Caco-2 (cell line): ENCODE results near the gene PRR36. TPM values are rescaled to one million over a fixed set of nuclear protein-coding genes. Genes with fewer than 3 reads are reported as not detected.

Experiments used
- BruUV-seq: library from RNA; stranded (reverse); fragments of 400-500 nt; replicated peaks from 2 replicates; lab custom pipeline; 2021; lab: Mats Ljungman, UMichigan
- CTCF ChIA-PET: fragments of 300-600 bp; sonication (Branson Sonifier 250); formaldehyde crosslinking; loops from one replicate; lab custom pipeline; 2022; ENCODE audit warnings: antibody characterized with exemption; lab: Charles Lee
- POLR2A ChIA-PET: fragments of 300-600 bp; sonication (Branson Sonifier 250); formaldehyde crosslinking; loops from one replicate; lab custom pipeline; 2022; ENCODE audit warnings: antibody characterized with exemption; lab: Charles Lee
- DNase-seq, 2 experiments: peaks; one replicate each; pipeline versions ENCODE4 v3.0.0 to v3.0.0-alpha.2; 2020 to 2022
- H3K27me3 ChIP-seq: replicated peaks from 2 replicates; pipeline ENCODE4 v1.6.0; 2011; ENCODE audit warnings: low read length; ENCODE audit not compliant: control insufficient read depth, insufficient read depth
- H3K36me3 ChIP-seq: 2 replicates; pipeline ENCODE4 v1.5.1; 2011; ENCODE audit warnings: low read length; ENCODE audit not compliant: control insufficient read depth, insufficient read depth
- H3K4me1 ChIP-seq: fragments of 250-450 bp; sonication (Bioruptor Pico); 2 replicates; pipeline ENCODE4 v1.5.1; 2020; ENCODE audit warnings: mild to moderate bottlenecking
- H3K4me3 ChIP-seq: 2 replicates; pipeline ENCODE4 v1.5.1; 2011; ENCODE audit warnings: low read depth, mild to moderate bottlenecking, control low read depth, low read length
- H3K9me3 ChIP-seq: fragments of 250-450 bp; sonication (Bioruptor Pico); 2 replicates; pipeline ENCODE4 v1.5.1; 2020; ENCODE audit warnings: mild to moderate bottlenecking, moderate library complexity
- H3K27ac Mint-ChIP-seq: one replicate; pipeline ENCODE4 v1.8.0; 2022; ENCODE audit warnings: mixed read lengths; ENCODE audit not compliant: unreplicated experiment
- H3K27me3 Mint-ChIP-seq: one replicate; pipeline ENCODE4 v1.8.0; 2022; ENCODE audit warnings: mixed read lengths; ENCODE audit not compliant: insufficient read depth, unreplicated experiment
- H3K36me3 Mint-ChIP-seq: one replicate; pipeline ENCODE4 v1.8.0; 2022; ENCODE audit warnings: mild to moderate bottlenecking, mixed read lengths; ENCODE audit not compliant: insufficient read depth, unreplicated experiment
- H3K4me1 Mint-ChIP-seq: one replicate; pipeline ENCODE4 v1.8.0; 2022; ENCODE audit warnings: low read depth, mixed read lengths; ENCODE audit not compliant: unreplicated experiment
- H3K4me3 Mint-ChIP-seq: one replicate; pipeline ENCODE4 v1.8.0; 2022; ENCODE audit warnings: mild to moderate bottlenecking, moderate library complexity, mixed read lengths; ENCODE audit not compliant: unreplicated experiment
- H3K9me3 Mint-ChIP-seq: one replicate; pipeline ENCODE4 v1.8.0; 2022; ENCODE audit warnings: mixed read lengths; ENCODE audit not compliant: unreplicated experiment
- intact Hi-C: fragments of 100-400 bp; cut with micrococcal nuclease; formaldehyde crosslinking; loops from one replicate; pipeline ENCODE4 v1.10.0; 2022; ENCODE audit not compliant: unreplicated experiment
- total RNA-seq: library from RNA; stranded (reverse); gene quantifications from 2 replicates; pipeline ENCODE4 v1.2.3, GENCODE V29; 2022
- TF ChIP-seq, protein P1 (sequence below), 2 experiments: fragments of 200-600 bp in 1 of 2; IDR thresholded peaks; 1 replicate in 1 of 2; 2 replicates in 1 of 2; pipeline versions ENCODE4 v1.5.1 to v1.8.0; 2011 to 2022; ENCODE audit warnings: antibody characterized with exemption in 1 of 2, control low read depth in 1 of 2, inconsistent platforms in 1 of 2, low read depth in 1 of 2, low read length in 1 of 2, mild to moderate bottlenecking in 1 of 2, moderate library complexity in 1 of 2; ENCODE audit not compliant: insufficient read depth in 1 of 2, severe bottlenecking in 1 of 2, unreplicated experiment in 1 of 2

Gene PRR36
- total RNA-seq, 1 experiment from 2014 or later, result 3.7 TPM

DNA sequence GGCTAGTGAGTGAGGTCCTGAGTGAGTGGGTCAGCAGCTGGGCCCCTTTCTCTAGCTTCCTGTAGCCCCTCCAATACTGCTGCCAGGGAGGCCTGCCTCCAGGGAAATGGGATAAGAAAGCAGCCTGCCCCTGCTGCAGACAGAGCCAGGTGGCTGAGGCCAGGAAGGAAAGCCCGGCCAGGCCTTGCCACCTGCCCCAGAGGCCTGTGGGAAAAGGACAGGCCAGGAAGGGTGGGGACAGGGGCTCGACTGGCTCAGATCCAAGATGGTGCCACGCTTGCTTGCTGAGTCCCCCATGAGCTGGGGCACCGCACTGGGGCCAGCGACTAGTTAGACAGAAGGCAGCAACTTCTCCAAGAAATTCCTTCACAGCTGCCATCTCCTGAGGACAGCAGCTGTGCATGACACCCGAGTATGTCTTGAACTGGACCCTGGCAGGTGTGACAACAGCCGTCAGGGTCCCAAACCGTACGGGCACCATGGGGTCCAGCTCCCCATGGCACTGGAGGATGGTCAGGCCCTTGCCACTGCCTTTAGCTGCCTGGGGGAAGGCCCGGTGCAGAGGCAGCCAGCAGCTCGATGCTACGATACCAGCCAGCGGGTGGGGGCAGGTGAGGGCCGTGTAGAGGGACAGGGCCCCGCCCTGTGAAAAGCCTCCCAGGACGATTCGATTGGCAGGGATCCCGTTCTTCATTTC lies 5.1 kb upstream of the PRR36 start:
- Mint-ChIP-seq H3K27me3 (no peaks in the 10 kb centered on the region), H3K27ac (peak overlapping the region; percentile 64), H3K4me1 (no peaks in the 10 kb centered on the region), H3K4me3 (no peak overlapping the region), H3K36me3 (no peaks in the 10 kb centered on the region), H3K9me3 (no peaks in the 10 kb centered on the region)
- DNase-seq, result no peak
- ChIA-PET POLR2A (interaction anchor here (0.5 kb wide), 1 partner anchor 183 kb away, joined by 3 read pairs; no protein-coding TSS in a partner anchor), CTCF (interaction anchor here (1.2 kb wide), 1 partner anchor 10 kb away, joined by 5 read pairs; no protein-coding TSS in a partner anchor)
- no peaks in the 10 kb centered on the region for H3K36me3 ChIP-seq
- H3K4me1 ChIP-seq, result peaks cover 4% of the 10 kb centered on the region; the same call in 1 of the 2 replicates
- TF ChIP-seq, protein P1, sequence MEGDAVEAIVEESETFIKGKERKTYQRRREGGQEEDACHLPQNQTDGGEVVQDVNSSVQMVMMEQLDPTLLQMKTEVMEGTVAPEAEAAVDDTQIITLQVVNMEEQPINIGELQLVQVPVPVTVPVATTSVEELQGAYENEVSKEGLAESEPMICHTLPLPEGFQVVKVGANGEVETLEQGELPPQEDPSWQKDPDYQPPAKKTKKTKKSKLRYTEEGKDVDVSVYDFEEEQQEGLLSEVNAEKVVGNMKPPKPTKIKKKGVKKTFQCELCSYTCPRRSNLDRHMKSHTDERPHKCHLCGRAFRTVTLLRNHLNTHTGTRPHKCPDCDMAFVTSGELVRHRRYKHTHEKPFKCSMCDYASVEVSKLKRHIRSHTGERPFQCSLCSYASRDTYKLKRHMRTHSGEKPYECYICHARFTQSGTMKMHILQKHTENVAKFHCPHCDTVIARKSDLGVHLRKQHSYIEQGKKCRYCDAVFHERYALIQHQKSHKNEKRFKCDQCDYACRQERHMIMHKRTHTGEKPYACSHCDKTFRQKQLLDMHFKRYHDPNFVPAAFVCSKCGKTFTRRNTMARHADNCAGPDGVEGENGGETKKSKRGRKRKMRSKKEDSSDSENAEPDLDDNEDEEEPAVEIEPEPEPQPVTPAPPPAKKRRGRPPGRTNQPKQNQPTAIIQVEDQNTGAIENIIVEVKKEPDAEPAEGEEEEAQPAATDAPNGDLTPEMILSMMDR (IDR thresholded peaks at IDR 0.05; ENCODE audit: insufficient read depth in 1 of 2, low read depth in 1 of 2, low read length in 1 of 2, severe bottlenecking in 1 of 2, unreplicated experiment in 1 of 2), result no peak
- no peak overlapping the region for H3K4me3 ChIP-seq
- no peaks in the 10 kb centered on the region for H3K9me3 ChIP-seq
- no TSS peak for BruUV-seq
- H3K27me3 ChIP-seq, result no peaks in the 10 kb centered on the region
- intact Hi-C loops, result no loop called here

DNA sequence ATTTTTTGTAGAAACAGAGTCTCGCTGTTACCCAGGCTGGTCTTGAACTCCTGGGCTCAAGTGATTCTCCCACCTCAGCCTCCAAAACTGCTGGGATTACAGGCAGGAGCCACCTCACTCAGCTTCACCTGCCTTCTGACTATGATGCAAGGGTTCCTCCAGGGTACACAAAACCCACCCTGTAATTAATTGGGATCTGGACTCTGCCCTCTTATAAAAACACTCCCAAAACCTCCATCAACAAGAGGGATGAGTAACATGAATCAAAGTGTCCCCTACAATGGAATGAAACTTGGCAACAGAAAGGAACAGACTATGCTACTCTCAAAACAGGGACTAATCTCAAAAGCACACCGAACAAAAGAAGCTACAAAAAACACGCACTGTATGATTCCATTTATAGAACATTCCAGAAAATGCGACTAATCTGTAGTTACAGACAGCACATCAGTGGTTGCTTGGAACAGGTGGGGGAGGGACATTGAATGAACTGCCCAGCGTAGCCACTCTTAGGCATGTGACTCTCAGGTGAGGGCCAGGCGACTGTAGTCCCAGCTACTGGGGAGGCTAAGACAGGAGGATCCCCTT lies 3.2 kb upstream of the PRR36 start:
- Mint-ChIP-seq H3K4me1 (no peaks in the 10 kb centered on the region), H3K27ac (no peak overlapping the region), H3K9me3 (no peaks in the 10 kb centered on the region), H3K27me3 (no peaks in the 10 kb centered on the region), H3K36me3 (peaks cover under 1% of the 10 kb centered on the region), H3K4me3 (no peak overlapping the region)
- intact Hi-C loops, result no loop called here
- Histone ChIP-seq H3K36me3 (no peaks in the 10 kb centered on the region), H3K27me3 (no peaks in the 10 kb centered on the region), H3K9me3 (no peaks in the 10 kb centered on the region), H3K4me3 (no peak overlapping the region), H3K4me1 (peaks cover 4% of the 10 kb centered on the region; the same call in 1 of the 2 replicates)
- DNase-seq, result no peak
- TF ChIP-seq, protein P1 (IDR thresholded peaks at IDR 0.05; ENCODE audit: insufficient read depth in 1 of 2, low read depth in 1 of 2, low read length in 1 of 2, severe bottlenecking in 1 of 2, unreplicated experiment in 1 of 2), result no peak
- CTCF ChIA-PET, result no interaction called here
- POLR2A ChIA-PET, result no interaction called here
- no TSS peak for BruUV-seq

DNA sequence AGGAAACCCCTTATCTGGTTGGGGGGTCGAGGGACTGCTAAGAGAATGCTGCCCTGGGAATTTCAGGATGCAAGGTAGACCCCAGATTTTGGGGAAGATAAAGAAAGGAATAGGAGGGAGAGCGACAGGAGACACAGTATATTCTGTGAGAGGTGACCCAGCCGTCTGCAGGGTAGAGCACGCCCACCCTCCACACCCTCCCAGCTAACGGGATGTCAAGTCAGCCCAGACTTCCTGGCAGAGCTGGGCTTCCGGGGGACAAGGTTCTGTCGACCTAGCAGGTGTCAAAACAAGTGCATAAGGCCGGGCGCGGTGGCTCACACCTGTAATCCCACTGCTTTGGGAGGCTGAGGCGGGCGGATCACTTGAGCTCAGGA lies 695 bp upstream of the PRR36 start:
- peaks cover 9% of the 10 kb centered on the region for H3K4me1 Mint-ChIP-seq
- CTCF ChIA-PET, result no interaction called here
- TF ChIP-seq, protein P1 (IDR thresholded peaks at IDR 0.05; ENCODE audit: insufficient read depth in 1 of 2, low read depth in 1 of 2, low read length in 1 of 2, severe bottlenecking in 1 of 2, unreplicated experiment in 1 of 2), result no peak

More for the DNA sequence above, 695 bp upstream of the PRR36 start:
- Mint-ChIP-seq H3K36me3 (peaks cover 13% of the 10 kb centered on the region), H3K9me3 (no peaks in the 10 kb centered on the region), H3K4me3 (peak overlapping the region; percentile 74), H3K27me3 (no peaks in the 10 kb centered on the region), H3K27ac (no peak overlapping the region)
- no TSS peak for BruUV-seq
- Histone ChIP-seq H3K4me1 (peaks cover 11% of the 10 kb centered on the region), H3K9me3 (no peaks in the 10 kb centered on the region), H3K4me3 (peak overlapping the region; percentile 0; the same call in 1 of the 2 replicates), H3K36me3 (no peaks in the 10 kb centered on the region), H3K27me3 (no peaks in the 10 kb centered on the region)
- no peak for DNase-seq
- POLR2A ChIA-PET, result no interaction called here
- intact Hi-C loops, result no loop called here
